ENCODE results near the gene NLK. TPM values are rescaled to one million over a fixed set of nuclear protein-coding genes. Genes with fewer than 3 reads are reported as not detected.

Gene NLK
- total and polyA plus RNA-seq, 7 donors, result 4.0 to 13.0 (median 8.1) TPM

DNA sequence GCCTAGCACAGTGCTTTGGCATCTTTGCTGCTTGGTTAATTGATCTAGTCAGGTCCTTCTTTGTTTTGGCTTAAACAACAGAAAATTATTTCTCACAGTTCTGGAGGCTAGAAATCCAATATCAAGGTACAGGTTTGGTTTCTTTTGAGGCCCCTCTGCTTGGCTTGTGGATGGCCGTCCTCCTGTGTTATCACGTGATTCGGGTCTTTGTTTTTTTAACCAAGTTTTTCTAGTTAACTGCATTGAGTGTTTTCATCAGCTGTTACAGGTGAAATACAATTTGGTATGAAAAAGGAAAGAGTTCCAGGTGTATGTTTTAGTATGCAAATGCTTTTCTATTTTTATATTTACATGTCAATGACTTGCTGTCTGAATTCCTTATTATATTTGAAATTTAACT is 2.8 kb downstream of the NLK start:
- no peak for ATAC-seq
- intact Hi-C loops (cut with DNase I), result no loop called here
- H3K27ac ChIP-seq, result no peak overlapping the region
- DNase-seq, result no peak
- WGBS, 3 donors, result 76 to 83% (median 77%) methylated on average over 3 of the region's 3 CpGs
- peak overlapping the region; percentile 25 for H3K4me3 ChIP-seq
- TF ChIP-seq, protein P1, sequence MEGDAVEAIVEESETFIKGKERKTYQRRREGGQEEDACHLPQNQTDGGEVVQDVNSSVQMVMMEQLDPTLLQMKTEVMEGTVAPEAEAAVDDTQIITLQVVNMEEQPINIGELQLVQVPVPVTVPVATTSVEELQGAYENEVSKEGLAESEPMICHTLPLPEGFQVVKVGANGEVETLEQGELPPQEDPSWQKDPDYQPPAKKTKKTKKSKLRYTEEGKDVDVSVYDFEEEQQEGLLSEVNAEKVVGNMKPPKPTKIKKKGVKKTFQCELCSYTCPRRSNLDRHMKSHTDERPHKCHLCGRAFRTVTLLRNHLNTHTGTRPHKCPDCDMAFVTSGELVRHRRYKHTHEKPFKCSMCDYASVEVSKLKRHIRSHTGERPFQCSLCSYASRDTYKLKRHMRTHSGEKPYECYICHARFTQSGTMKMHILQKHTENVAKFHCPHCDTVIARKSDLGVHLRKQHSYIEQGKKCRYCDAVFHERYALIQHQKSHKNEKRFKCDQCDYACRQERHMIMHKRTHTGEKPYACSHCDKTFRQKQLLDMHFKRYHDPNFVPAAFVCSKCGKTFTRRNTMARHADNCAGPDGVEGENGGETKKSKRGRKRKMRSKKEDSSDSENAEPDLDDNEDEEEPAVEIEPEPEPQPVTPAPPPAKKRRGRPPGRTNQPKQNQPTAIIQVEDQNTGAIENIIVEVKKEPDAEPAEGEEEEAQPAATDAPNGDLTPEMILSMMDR (IDR thresholded peaks at IDR 0.05), result no peak
- H3K9me3 ChIP-seq, result no peaks in the 10 kb centered on the region
- peaks cover 43% of the 10 kb centered on the region for H3K4me1 ChIP-seq
- no peaks in the 10 kb centered on the region for H3K36me3 ChIP-seq (ENCODE audit: insufficient read depth in 1 of 2, low read depth in 1 of 2)
- H3K27me3 ChIP-seq (ENCODE audit: insufficient read depth in 3 of 3, low read length in 2 of 3), result no peaks in the 10 kb centered on the region

DNA sequence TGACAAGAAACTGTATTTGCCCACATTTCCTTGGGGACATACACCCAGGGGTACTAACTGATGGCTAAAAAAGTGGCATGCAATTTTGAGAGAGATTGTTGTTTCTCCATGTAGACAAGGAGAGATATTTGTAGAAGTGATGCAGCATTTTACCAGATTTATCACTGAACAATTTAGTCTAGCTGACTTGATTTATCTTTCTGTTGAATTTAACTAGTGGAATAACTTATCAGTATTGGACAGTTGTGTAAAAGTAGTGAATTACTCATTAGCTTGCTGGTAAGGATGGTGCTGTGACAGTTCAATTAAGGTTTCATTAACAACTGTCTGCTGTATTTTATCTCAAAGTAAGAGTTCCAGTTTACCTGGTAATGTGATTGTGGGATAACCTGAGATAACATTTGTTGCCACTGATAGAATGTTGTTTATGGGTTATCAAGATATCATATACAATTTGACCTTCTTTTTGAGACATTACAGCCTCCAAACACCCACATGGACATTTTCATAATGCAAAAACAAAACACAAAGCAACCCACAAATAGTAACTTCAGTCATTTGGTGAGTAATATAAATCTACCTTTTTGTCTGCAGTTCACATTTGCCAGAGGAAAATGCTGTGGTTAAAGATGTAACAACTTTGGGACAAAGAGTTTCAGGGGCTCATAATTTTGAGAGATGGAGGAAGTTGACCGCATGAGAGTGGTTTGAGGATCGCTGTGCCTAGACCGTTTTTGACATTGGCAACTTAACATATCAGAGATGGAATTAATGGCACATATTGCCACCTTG is 3.8 kb downstream of the NLK start:
- Histone ChIP-seq H3K27ac (no peak overlapping the region), H3K36me3 (ENCODE audit: insufficient read depth in 1 of 2, low read depth in 1 of 2) (no peaks in the 10 kb centered on the region), H3K4me1 (peaks cover 43% of the 10 kb centered on the region), H3K9me3 (no peaks in the 10 kb centered on the region), H3K4me3 (no peak overlapping the region), H3K27me3 (ENCODE audit: insufficient read depth in 3 of 3, low read length in 2 of 3) (no peaks in the 10 kb centered on the region)
- intact Hi-C loops (cut with DNase I), result no loop called here
- no peak for ATAC-seq
- 82 to 90% (median 84%) methylated on average over 3 of the region's 3 CpGs for WGBS, 3 donors
- DNase-seq, result no peak
- TF ChIP-seq, protein P1 (IDR thresholded peaks at IDR 0.05), result no peak

DNA sequence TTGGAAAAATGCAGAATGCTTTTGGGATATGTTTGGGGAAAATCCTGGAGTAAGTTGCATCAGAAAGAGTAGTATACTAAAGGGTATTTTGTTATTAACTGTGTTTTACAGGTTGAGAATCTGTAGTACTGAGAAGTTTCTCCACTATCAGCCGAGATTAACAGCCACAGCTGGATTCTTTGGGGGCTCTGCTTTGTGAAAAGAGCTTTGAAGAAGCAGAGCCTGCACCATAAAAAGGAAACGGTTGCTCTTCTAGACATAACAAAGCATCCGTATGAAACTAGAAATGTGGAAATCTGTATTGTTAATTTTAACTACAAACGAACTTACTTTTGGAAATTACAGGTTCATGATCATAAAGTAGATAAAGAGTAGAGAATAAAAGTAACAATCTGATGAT is 5.3 kb downstream of the NLK start:
- no peak overlapping the region for H3K4me3 ChIP-seq
- intact Hi-C loops (cut with DNase I), result no loop called here
- H3K27ac ChIP-seq, result no peak overlapping the region
- H3K9me3 ChIP-seq, result no peaks in the 10 kb centered on the region
- TF ChIP-seq, protein P1 (IDR thresholded peaks at IDR 0.05), result no peak
- H3K36me3 ChIP-seq (ENCODE audit: insufficient read depth in 1 of 2, low read depth in 1 of 2), result no peaks in the 10 kb centered on the region
- H3K27me3 ChIP-seq (ENCODE audit: insufficient read depth in 3 of 3, low read length in 2 of 3), result no peaks in the 10 kb centered on the region
- H3K4me1 ChIP-seq, result peaks cover 39% of the 10 kb centered on the region
- no peak for ATAC-seq
- 29 to 38% (median 36%) methylated on average over 4 of the region's 4 CpGs for WGBS, 3 donors
- no peak for DNase-seq

DNA sequence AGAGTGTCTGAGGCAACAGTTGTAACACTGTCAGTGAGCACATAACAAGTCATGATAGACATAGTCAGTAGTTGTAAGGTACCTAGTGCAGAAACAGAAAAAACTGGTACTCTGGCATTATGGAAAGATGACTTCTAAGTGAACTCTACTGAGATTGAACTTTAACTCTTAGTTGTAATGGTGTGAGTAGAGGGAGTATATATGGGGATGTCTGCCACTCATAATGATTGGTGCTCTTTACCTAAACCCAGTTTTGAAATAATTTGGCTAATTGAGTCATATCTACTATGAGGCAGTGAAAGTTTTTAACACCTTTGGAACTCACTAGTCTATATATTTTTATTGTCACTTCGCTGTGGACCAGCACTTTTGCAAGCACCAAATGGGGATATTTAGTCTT is 6.6 kb downstream of the NLK start:
- DNase-seq (no peak), ATAC-seq (no peak)
- TF ChIP-seq, protein P1 (IDR thresholded peaks at IDR 0.05), result no peak
- Histone ChIP-seq H3K9me3 (no peaks in the 10 kb centered on the region), H3K4me1 (peaks cover 39% of the 10 kb centered on the region), H3K27me3 (ENCODE audit: insufficient read depth in 3 of 3, low read length in 2 of 3) (no peaks in the 10 kb centered on the region), H3K27ac (no peak overlapping the region), H3K4me3 (no peak overlapping the region), H3K36me3 (ENCODE audit: insufficient read depth in 1 of 2, low read depth in 1 of 2) (no peaks in the 10 kb centered on the region)
- WGBS, 3 donors, result 92 to 100% (median 95%) methylated on average over 1 of the region's 1 CpG
- intact Hi-C loops (cut with DNase I), result no loop called here
